ENCODE measurements around the gene ATG10.

GRCh38 chr5:82100303-82101077 lies 128.7 kb downstream of the ATG10 start:
- TF ChIP-seq EZH2 (IDR thresholded peaks at IDR 0.05; ENCODE audit: insufficient read depth, low read length) = no peak
- TF ChIP-seq, protein P1, sequence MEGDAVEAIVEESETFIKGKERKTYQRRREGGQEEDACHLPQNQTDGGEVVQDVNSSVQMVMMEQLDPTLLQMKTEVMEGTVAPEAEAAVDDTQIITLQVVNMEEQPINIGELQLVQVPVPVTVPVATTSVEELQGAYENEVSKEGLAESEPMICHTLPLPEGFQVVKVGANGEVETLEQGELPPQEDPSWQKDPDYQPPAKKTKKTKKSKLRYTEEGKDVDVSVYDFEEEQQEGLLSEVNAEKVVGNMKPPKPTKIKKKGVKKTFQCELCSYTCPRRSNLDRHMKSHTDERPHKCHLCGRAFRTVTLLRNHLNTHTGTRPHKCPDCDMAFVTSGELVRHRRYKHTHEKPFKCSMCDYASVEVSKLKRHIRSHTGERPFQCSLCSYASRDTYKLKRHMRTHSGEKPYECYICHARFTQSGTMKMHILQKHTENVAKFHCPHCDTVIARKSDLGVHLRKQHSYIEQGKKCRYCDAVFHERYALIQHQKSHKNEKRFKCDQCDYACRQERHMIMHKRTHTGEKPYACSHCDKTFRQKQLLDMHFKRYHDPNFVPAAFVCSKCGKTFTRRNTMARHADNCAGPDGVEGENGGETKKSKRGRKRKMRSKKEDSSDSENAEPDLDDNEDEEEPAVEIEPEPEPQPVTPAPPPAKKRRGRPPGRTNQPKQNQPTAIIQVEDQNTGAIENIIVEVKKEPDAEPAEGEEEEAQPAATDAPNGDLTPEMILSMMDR (IDR thresholded peaks at IDR 0.05; ENCODE audit: insufficient read depth, low read depth, low read length) = no peak

Measured in astrocyte (in vitro differentiated cells and primary cell).